ENCODE results near the gene OR10H3.
"Not testable (repeated sequence)": the region's sequence is repeated elsewhere in the genome, so short reads cannot be mapped to it uniquely, and the experiment has no call there.

The OR10H3 gene, protein sequence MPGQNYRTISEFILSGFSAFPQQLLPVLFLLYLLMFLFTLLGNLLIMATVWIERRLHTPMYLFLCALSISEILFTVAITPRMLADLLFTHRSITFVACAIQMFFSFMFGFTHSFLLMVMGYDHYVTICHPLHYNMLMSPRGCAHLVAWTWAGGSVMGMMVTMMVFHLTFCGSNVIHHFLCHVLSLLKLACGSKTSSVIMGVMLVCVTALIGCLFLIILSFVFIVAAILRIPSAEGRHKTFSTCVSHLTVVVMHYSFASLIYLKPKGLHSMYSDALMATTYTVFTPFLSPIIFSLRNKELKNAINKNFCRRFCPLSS

DNA sequence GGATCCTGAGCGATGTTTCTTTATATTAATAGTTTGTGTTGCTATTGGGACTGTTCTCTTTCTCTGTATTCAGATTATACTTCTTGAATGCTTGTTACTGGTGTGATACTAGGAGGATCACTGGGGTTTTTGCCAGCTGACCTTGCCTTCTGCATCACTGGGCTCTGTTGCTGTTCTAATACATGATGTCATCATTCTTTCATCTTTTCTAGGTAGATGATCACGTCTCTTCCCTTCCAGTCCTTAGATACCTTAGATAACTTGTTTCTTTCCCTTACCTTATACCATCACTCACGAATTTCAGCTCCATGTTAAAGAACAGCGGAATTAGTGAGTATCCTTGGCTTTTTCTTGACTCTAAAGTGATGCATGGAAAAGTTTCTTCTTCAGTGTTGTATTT lies at the start of gene OR10H3:
Gene OR10H3, plus strand, starts transcription at position 264 of the 400 bp plus-strand sequence. CDS start 3,408 bp downstream, outside the sequence.
- no peak for DNase-seq

DNA sequence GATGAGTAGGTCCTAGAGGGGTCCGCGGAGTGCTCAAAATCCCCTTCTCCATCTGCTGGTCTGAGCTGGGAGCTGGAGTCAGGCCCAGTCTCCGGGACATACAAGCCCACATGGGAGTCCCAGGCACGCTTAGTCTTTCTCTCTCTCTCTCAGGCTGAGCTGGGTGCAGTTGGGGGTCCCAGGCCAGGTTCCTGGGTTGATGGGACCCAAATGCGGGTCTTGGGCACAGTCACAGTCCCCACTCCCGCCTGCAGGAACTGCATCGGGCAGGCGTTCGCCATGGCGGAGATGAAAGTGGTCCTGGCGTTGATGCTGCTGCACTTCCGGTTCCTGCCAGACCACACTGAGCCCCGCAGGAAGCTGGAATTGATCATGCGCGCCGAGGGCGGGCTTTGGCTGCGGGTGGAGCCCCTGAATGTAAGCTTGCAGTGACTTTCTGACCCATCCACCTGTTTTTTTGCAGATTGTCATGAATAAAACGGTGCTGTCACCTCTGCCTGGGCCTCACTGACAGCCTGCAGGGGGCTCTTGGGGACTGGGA lies 41.1 kb upstream of the OR10H3 start:
- DNase-seq, result no peak

DNA sequence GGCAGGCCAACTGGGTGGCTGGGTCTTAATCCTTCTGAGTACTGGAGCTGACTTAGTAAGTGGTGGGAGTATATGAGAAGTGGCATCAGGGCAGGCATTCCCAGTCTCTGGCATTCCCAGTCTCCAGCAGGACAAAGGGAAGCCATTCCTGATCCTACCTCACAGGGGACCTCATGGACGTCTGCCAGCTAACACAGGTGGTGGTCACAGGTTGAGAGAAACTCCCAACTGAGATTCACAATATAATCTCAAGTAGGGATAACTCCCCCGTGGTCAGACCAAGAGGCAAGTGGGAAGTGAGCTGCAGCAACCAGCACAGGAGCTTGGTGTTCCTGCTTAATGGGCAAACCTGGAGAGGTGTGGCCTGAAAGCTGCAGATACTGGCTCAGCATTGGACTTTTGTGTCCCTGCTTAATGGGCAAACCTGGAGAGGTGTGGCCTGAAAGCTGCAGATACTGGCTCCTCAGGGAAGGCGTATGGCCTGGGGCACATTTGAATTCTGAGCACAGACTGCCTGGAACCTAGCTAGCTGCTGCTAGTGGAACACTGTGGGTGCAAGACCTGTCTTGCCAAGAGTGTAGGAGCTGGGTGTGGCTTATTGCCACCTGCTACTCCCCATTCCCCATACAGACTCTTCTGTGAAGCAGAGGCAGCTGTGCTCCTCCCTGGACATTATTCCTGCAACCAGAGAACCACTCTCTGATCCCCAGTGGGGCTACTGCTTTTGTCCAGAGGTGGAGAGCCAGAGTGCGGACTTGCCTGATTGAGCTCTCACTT lies 35.8 kb upstream of the OR10H3 start:
- no peak for DNase-seq

DNA sequence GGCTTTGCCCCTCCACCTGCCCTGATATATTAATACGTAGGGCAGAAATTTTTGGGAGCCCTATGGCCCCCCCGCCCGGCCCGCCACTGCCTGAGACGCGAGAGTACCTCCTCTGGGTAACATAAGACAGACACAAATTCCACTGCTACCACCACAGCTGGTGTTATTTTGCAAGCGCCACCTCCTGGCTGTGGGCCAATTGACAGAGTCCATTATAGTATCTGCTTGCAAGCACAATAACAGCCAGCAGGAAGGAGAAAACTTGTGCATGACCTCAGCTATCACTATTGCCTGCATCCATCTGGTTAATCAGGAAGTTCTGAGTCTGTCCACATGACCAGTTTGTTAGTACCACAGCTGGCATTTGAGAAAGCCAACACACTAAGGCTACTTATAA lies 35.3 kb upstream of the OR10H3 start:
- peak; percentile 1 for DNase-seq

DNA sequence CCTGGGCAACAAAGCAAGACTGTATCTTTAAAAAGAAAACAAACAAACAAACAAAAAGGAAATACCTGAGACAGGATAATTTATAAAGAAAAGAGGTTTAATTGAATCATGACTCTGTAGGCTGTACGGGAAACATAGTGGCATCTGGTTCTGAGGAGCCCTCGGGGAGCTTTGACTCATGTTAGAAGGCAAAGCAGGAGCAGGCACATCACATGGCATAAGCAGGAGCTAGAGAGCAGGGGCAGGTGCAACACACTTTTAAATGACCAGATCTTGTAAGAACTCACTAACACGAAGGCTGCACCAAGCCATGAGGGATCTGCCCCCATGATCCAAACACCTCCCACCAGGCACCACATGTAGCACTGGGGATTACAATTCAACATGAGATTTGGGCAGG lies 23.1 kb upstream of the OR10H3 start:
- no peak for DNase-seq

DNA sequence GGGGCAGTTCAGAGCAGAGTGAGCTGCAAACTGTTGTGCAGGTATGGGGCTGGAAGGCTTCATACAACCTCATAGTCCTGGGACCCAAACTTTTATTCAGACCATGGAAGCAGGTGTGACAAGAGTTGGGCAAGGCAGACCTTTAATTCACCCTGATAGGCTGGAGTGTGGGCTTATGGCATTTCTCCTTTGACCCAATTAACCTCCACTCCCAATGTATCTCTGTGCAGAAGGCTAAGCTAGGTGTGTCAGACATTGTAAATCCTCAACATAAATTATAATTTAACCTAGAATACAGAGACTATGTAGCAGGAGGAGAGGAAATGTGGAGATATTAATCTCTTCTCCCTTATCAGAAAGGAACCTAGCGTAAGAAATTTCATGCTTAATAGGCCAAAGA lies 22.1 kb upstream of the OR10H3 start:
- no peak for DNase-seq

DNA sequence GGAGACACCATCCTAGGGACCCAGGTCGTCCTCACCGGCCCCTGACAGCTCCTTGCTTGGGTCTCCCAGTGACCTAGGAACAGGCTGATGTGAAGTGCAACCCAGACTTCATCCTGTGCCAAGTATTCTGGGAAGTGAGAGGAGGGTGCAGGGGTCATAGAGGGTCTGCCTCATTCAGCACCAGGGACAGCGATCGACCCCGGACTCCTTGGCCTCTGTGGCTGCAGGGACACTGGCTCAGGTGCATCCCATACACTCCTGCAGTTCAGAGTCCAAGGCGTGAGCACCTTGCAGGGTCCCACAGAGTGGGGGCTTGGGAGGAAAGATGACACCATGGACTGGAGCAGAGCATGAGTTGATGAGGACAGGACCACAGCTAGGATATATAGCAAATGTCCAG lies 20.0 kb upstream of the OR10H3 start:
- DNase-seq, result no peak

DNA sequence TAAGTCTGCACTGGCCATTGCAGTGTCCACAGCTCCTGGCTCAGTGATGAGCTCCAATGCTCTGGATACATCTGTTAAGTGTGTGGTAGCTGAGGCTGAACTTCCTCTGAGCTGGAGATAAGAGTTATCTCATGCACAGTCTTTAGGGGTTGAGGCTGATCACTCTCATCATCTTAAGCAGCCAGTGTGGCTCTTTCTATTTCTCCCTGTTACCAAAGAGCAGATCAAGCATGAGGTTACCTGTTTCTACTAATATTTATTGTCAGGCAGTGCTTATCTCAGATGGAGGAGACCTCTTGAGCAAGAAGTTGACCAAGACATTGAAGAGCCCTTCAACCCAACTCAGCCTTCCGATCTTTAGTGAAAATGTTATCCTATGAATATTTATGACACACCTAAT lies 16.5 kb upstream of the OR10H3 start:
- DNase-seq, result no peak

DNA sequence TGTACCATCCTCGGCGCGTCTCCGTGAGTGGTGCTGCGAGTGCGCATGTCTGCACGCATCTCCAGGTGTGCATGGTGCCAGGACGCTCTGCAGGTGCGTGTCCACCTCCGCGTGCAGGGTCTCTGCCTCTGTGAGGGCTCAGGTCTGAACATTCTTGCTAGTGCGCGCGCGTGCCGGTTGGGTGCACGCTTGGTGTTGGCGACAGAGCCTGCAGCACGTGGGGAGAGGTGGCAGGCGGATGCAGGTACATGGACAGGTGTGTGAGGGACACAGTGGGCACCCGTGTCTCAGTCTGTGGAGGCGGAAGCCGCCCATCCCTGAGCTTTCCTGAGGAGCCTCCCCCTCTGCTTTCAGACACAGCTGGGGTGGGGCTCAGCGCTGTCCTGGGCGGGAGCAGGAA lies 14.8 kb upstream of the OR10H3 start:
- no peak for DNase-seq

DNA sequence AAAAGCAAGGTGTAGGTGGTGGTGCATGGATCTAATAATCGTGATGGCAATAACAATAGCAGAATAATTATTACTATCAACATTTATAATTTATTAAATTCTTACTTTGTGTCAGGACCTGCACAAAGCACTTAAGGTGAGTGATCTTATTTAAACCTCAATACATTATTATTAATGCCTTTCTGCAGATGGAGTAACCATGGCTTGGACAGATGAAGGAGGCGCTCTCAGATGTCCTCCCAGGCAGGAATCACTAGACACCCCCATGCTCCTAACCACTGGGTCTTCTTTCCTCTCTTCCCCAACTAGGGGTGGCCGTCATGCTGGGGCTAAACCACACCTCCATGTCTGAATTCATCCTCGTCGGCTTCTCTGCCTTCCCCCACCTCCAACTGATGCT lies 10.1 kb upstream of the OR10H3 start, which contains the start of gene OR10H2:
Gene OR10H2, plus strand, starts transcription at position 301 of the 400 bp plus-strand sequence. Its CDS starts 20 bp downstream, at position 321.
- DNase-seq, result no peak

DNA sequence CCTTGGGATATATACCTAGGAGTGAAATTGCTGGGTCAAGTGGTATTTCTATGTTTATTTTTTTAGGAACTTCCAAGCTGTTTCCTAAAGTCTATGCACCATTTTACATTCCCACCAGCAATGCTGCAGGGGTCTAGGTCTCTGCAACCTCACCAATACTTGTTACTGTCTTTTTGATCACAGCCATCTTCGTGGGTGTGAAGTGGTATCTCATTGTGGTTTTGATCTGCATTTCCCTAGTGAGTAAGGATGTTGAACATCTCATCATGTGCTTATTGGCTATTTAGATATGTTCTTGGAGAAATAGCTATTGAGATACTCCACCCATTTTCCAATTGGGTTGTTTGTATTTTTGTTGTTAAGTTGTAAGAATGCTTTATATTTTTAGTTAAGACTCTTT lies 7.2 kb upstream of the OR10H3 start:
- no peak for DNase-seq

DNA sequence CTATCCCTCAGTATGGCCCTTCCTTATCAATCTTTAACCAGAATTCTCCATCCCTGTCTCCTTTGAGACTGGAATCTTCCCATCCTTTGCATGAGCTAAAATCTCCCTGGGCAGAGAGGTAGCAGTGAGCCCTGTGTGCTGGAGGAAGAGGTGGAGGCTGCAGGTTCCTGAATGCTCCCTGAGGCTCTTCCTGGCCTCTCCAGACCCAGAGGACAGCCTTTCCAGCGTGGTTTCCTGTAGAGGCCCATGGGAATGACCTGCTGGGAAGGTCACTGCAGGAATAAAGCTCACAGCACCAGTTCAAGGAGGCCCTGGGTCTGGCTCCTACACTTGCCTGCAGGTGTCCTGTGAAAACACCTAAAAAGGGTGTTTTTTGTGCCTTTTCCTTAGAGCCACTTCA lies 5.4 kb upstream of the OR10H3 start:
- no peak for DNase-seq

DNA sequence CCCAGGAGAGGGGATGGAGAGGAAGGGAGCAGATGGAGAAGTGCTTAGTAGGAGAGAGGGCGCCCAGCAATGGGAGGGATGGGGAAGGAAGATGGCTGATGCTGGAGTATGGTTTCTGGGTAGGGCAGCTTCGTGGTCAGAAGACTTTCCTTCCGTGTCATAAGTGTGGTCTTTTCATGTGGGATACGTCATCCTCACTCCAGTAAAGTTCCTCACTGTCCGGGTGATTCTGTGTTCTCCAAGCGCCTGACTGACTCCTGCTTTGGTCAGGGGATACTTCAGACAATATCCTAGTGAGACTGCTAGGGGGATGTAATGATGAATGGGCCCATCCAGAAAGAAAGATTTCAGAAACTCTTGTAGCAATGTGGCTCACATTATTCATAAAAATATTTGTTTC lies 3.9 kb upstream of the OR10H3 start:
- DNase-seq, result no peak

DNA sequence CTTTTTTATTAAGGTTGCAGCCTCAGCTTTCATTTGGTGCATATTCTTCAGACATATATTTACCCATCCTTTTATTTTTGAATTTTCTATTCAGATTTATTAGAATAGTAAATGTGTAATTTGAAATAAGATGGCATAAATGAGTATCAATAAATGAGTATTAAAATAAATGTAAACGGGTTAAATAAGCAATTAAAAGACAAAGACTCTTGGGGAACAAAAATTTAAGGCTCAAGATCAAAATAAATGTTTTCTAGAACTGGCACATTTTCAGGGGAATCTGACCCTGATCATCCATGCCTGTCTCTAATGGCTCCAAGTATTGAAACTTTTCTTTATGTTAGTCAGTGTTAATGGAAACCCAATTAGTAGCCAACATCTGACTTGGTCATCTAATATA lies 3.0 kb downstream of the OR10H3 start:
- DNase-seq, result no peak

DNA sequence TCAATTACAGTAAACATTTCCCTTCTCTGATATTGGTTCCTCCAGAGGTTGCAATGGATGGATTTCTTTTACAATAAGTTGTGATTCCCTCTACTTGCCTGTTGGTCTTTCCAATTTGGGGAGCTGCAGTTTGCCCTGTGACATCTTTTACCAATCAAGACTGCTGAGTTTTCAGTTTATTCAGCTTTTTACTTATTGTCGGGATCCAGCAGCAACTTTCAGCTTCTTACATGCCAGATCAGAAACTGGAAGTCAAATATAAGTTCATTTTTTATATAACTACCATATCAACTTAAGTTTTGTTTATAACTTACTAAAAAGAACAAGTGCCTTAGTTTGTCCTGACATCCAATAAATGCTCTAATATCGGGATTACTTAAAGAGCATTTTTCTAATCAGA lies 10.5 kb downstream of the OR10H3 start:
- no peak for DNase-seq

DNA sequence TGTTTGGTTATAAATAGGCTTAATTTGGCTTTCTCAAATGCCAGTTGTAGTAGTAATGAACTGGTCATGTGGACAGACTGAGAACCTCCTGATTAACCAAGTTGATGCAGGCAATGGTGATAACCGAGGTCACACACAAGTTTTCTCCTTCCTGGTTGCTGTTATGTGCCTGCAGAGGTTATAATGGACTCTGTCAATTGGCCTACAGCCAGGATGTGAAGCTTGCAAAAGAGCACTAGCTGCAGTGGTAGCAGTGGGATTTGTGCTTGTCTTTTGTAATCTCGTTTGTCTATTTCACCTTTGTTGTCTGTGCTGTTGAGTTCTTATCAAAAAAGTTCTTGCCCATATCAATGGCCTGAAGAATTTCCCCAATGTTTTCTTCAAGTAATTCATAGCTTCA lies 20.6 kb downstream of the OR10H3 start:
- no peak for DNase-seq

DNA sequence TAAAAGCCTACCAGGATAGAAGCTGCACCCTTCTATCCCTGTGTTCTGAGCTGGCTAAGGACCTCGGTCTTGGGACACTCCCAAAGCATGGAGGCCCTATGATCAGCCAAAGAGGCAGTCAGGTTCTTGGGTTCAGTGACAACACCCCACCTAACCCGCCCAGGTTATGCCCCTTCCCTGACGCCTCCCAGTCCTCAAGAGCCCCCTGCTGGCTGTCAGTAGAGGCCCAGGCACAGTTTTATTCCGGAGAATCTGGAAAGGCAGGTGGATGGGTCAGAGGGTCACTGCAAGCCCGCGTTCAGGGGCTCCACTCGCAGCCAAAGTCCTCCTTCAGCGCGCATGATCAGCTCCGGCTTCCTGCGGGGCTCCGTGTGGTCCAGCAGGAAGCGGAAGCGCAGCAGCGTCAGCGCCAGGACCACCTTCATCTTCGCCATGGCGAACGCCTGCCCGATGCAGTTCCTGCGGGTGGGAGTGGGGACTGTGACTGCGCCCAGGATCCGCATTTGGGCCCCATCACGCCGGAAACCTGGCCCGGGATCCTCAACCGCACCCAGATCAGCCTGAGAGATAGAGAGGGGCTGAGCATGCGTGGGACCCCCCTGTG lies 22.3 kb downstream of the OR10H3 start:
- no peak for DNase-seq

DNA sequence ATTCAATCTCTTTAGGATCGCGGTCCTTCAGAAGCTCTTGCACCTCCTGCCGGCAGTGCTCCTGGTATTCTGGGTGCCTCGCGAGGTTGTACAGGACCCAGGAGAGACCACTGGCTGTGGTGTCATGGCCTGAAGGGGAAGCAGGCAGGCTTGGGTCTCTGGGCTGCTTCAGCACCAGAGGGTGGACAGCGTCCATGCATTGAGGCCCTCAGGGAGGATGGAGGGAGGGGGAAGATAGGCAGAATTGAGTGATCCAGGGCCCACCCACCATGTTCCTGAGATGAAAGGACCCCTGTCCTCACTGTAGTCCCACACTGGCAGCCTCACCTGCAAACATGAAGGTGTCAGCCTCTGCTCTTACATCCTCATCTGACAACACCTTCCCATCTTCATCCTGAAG lies 31.8 kb downstream of the OR10H3 start:
- DNase-seq, result no peak

DNA sequence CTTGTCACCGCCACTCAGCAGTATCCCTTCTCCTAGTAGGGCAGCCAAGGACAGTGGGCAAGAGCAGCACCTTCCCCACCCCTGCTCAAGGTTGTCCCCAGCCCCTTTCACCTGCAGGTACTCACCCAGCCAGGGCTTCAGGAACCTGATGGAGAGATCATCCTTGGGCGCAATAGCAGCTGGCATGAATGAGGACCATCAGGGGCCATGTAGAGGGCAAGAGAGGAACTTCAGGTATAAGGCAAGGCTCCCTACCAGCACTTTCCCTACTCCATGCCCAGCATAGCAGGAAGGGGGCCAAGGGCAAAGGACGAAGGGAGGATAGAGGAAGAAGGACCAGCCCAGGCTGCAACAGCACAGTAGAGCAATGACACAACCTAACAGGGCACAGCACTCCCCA lies 36.4 kb downstream of the OR10H3 start:
- DNase-seq, result not testable (repeated sequence)

DNA sequence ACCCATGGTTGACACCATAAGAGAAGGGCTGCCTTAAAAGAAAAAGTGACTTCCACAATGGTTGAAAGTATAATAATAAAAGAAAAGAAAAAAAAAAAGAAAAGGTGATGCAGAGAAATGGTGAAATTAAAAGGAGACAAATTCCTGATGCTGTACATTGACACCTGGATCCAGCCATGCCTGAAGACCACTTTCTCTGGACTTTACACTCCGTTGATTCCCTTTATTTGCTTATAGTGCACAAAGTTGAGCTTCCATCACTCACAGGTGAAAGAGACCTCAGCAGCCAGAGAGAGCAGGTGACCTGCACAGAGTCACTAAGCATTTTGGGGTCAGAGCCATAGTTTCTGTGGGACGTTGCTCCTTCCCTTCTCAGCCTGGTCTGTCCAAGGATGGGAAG lies 37.5 kb downstream of the OR10H3 start:
- DNase-seq, result no peak

DNA sequence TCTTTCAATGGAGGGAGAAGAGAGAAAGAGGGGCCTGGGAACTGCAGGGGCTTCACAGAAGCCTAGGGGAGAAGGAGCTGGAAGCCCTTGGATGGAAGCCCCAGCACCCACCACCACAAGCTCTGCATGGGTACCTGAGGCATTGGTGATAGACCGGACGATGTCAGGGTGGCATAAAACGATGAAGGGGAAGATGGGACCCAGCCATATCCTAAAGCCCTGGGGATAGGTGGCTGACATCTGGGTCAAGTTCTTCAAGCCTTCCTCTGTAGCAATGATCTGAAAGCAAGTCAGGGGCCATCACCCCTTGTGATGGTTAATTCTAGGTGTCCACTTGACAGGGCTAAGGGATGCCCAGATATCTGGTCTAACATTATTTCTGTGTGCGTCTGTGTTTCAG lies 38.5 kb downstream of the OR10H3 start:
- no peak for DNase-seq

DNA sequence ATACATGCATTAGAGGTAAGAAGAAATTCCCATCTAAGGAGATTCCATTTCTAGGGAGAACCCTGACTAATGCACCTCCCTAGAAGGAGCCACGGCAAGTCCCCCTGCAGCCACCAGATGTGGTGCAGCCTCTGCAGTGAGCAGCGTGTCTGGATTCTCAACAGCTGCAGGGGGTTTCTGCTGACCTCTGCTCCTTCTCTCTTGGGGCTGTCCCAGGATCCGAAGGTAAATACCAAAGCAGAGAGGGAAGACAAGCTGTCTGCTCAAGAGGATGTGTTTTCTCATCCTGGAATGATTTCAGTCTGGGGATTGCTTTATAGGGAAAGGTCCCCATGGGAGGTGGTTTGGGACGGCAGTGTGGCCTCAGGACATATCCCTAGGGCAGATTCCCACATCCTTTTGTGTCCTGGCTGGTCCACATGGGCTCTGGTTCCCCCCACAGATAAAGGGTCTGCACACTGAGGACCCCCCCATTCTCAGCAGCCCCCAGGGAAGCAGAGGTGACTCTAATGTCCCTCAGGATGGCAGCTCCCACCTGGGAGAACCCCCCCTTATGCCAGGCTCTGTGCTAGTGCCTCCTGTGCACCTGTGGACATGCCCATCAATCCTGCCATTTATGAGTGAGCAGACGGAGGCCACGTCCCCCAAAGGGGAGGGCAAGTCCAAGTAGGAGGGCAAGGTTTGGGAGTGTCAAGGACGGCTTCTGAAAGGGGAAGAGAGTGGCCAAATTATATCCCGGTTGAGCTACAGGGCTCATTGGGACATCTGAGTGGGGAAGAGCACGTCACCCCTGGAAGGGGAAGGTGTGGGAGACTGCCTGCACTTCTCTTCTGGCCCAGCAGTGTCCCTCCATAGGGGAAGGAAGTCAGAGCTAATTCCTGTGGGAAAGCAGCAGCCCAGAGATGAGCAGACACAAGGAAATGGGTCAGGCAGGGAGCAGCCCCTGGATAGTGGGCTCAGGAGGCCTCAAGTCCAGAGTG lies 39.5 kb downstream of the OR10H3 start:
- no peak for DNase-seq
